ENCODE measurements around the gene ZBTB9. TPM values are rescaled to one million over a fixed set of nuclear protein-coding genes. Genes with fewer than 3 reads are reported as not detected.
A peak's percentile ranks its signal among the peaks of the same experiment; 100 is the strongest.

ZBTB9 gene
- total RNA-seq, 4 donors from 2014 or later: 1.7 to 3.5 (median 3.0) TPM

GRCh38 chr6:33428966-33429749 lies 25.2 kb upstream of the ZBTB9 start:
- Histone ChIP-seq H3K27me3 (no peaks in the 10 kb centered on the region), H3K4me1 (peaks cover 55 to 94% (median 90%) of the 10 kb centered on the region in 4 donors), H3K27ac (replicated peaks in 1 of 4) (peak overlapping the region; percentile 89 to 95 (median 94)), H3K4me3 (no peak overlapping the region), H3K36me3 (no peaks in the 10 kb centered on the region), H3K9me3 (no peaks in the 10 kb centered on the region)
- 51% methylated on average over 5 of the region's 5 CpGs for WGBS
- intact Hi-C loops (cut with DNase I): loop anchor here (5.0 kb wide), 1 partner anchor 37 kb away; the partner anchor contains the start of gene KIFC1
- DNase-seq (ENCODE audit: extremely low spot score): no peak
- TF ChIP-seq, protein P1, sequence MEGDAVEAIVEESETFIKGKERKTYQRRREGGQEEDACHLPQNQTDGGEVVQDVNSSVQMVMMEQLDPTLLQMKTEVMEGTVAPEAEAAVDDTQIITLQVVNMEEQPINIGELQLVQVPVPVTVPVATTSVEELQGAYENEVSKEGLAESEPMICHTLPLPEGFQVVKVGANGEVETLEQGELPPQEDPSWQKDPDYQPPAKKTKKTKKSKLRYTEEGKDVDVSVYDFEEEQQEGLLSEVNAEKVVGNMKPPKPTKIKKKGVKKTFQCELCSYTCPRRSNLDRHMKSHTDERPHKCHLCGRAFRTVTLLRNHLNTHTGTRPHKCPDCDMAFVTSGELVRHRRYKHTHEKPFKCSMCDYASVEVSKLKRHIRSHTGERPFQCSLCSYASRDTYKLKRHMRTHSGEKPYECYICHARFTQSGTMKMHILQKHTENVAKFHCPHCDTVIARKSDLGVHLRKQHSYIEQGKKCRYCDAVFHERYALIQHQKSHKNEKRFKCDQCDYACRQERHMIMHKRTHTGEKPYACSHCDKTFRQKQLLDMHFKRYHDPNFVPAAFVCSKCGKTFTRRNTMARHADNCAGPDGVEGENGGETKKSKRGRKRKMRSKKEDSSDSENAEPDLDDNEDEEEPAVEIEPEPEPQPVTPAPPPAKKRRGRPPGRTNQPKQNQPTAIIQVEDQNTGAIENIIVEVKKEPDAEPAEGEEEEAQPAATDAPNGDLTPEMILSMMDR (IDR thresholded peaks at IDR 0.05): no peak
- TF ChIP-seq POLR2AphosphoS5 (IDR thresholded peaks at IDR 0.05) (no peak), EP300 (IDR thresholded peaks at IDR 0.05) (no peak), POLR2A (IDR thresholded peaks at IDR 0.05; ENCODE audit: low read depth) (no peak)

DNA sequence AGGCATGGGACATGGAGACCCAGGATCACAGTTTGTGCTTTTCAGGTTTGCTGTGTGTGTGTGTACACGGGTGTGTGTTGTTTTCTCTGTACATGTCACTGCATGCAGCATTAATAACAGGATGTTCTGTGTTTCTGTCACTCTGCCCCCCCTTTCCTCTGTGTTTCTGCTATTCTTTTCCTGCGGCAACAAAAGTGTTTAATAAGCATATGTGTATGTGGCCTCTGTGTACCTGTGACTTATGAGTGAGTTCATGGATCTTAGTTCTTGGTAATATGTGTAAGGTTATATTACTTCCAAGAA lies 24.7 kb upstream of the ZBTB9 start:
- TF ChIP-seq, protein P1 (IDR thresholded peaks at IDR 0.05): no peak
- no peak for TF ChIP-seq POLR2A (IDR thresholded peaks at IDR 0.05; ENCODE audit: low read depth)
- TF ChIP-seq POLR2AphosphoS5 (IDR thresholded peaks at IDR 0.05): no peak
- TF ChIP-seq EP300 (IDR thresholded peaks at IDR 0.05): no peak
- 40% methylated on average over 2 of the region's 2 CpGs for WGBS
- intact Hi-C loops (cut with DNase I): loop anchor here (5.0 kb wide), 1 partner anchor 37 kb away; the partner anchor contains the start of gene KIFC1
- Histone ChIP-seq H3K4me3 (no peak overlapping the region), H3K27ac (replicated peaks in 1 of 4) (peak overlapping the region in 2 of 4 donors; percentile 89 to 95), H3K9me3 (no peaks in the 10 kb centered on the region), H3K36me3 (no peaks in the 10 kb centered on the region), H3K27me3 (no peaks in the 10 kb centered on the region), H3K4me1 (peaks cover 54 to 92% (median 85%) of the 10 kb centered on the region in 4 donors)
- no peak for DNase-seq (ENCODE audit: extremely low spot score)

GRCh38 chr6:33430334-33430733 lies 24.0 kb upstream of the ZBTB9 start:
- Histone ChIP-seq H3K27ac (replicated peaks in 1 of 4) (peak overlapping the region in 2 of 4 donors; percentile 68 to 95), H3K4me1 (peaks cover 48 to 86% (median 79%) of the 10 kb centered on the region in 4 donors)

DNA sequence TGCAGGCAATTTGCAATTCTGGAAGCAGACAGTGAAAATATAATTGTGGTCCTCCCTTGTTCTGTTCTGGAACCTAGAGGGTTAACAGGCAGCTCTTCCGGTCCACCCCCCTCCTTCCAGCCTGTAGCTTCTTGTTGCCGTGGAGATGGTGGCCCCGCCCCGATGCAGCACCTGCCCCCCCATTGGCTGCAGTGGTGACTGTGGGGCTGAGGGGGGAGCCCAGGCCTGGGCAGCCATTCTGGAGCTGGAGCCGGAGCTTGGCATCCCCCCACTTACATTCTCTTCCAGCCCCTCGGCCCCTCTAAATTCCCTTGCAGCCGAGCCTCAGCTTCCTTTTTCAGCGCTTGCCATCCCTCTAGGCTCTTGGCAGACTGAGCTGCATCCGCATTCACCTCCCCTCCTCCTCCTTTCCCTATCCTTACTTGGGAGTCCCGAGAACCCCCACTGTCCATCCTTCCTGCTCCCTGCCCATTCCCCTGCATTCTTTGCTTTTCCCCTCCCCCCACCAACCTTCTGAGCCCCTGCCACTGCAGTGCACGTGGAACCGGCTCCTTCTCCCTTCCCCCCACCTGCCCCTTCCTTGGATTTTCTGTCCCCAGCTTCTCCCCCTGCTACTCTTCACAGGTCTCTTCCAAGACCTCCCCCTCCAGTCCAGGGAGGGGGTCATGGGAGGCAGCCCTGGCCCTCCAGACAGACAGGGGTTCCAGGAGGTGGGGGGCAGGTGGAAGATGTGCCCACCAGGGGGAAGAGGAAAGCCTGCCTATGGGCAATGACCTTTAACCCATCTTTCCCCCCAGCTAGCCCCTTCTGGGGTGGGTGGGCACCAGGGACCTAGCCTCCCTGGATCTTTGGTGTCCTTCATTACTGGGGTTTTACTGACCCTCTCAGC lies 23.1 kb upstream of the ZBTB9 start:
- Histone ChIP-seq H3K9me3 (no peaks in the 10 kb centered on the region), H3K4me3 (peak overlapping the region; percentile 15 to 34 (median 30)), H3K36me3 (peaks cover 8 to 15% (median 14%) of the 10 kb centered on the region in 4 donors), H3K27me3 (no peaks in the 10 kb centered on the region), H3K4me1 (peaks cover 48 to 80% (median 75%) of the 10 kb centered on the region in 4 donors), H3K27ac (replicated peaks in 1 of 4) (peak overlapping the region; percentile 45 to 77 (median 58))
- TF ChIP-seq EP300 (IDR thresholded peaks at IDR 0.05) (no peak), POLR2AphosphoS5 (IDR thresholded peaks at IDR 0.05) (peak in 1 of 2 donors; percentile 45)
- DNase-seq (ENCODE audit: extremely low spot score): peak; percentile 93
- intact Hi-C loops (cut with DNase I): no loop called here
- 3% methylated on average over 12 of the region's 12 CpGs for WGBS

More at GRCh38 chr6:33430334-33430733, 24.0 kb upstream of the ZBTB9 start:
- Histone ChIP-seq H3K36me3 (peaks cover 2 to 6% (median 5%) of the 10 kb centered on the region in 4 donors), H3K27me3 (no peaks in the 10 kb centered on the region), H3K4me3 (no peak overlapping the region), H3K9me3 (no peaks in the 10 kb centered on the region)
- WGBS: 41% methylated on average over 2 of the region's 2 CpGs
- intact Hi-C loops (cut with DNase I): no loop called here
- DNase-seq (ENCODE audit: extremely low spot score): no peak
- TF ChIP-seq EP300 (IDR thresholded peaks at IDR 0.05) (no peak), POLR2AphosphoS5 (IDR thresholded peaks at IDR 0.05) (no peak), POLR2A (IDR thresholded peaks at IDR 0.05; ENCODE audit: low read depth) (no peak)
- TF ChIP-seq, protein P1 (IDR thresholded peaks at IDR 0.05): no peak

Data from esophagus muscularis mucosa (tissue), 4 donors.